ENCODE results near the gene SLC48A1. TPM values are rescaled to one million over a fixed set of nuclear protein-coding genes. Genes with fewer than 3 reads are reported as not detected.

The SLC48A1 gene
- total and polyA plus RNA-seq, 10 of the 15 experiments (the other 5 are each of a cell fraction or from before 2014, with no cell fraction given): 1.1 to 4.9 (median 1.9) TPM

DNA sequence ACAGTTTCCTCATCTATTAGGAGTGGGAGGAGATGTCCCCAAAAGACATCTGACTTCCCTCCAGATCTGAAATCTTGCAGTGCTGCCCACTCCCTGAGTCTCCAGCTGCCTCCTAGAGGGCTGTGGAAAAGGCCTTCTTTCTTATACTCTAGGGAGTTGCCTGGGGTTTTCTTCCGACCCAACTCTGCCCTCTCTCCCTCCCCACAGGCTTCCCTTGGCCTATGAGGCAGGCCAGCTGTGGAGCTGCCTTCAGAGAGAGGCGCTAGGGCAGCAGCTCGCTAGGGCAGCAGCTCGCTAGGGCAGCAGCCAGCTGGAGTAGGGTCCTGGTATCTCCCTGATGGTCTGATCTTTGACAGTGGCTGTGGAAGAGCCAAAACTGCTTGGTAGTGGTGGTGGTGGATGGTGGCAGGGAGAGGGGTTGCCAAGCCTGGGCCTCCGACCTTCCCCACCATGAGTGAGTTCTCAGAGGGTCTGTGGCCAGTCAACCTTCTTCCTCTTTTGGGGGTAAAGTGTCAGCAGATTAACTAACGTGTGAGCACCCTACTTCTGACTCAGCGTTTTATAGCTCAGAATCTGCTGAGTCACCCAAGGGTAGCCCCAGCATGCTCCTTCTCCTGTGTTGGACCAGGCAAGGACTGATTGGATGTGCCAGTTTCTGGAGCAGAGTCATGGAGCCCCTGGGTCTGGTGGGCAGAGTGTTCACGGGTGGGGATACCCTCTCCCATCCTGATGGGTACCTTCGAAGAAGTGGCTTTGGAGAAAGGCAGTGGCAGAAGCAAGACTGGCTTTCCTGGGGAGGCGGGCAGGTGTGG lies 2.3 kb downstream of the SLC48A1 start:
- POLR2A ChIA-PET: interaction anchor here (0.5 to 2.1 kb wide), 2 partner anchors 15 to 33 kb away, joined by 5 to 6 read pairs; no protein-coding TSS in a partner anchor
- no peaks in the 10 kb centered on the region for H4K20me1 ChIP-seq (ENCODE audit: control insufficient read depth, insufficient read depth)
- ATAC-seq (peak; percentile 10; the same call in 2 of the 3 replicates), DNase-seq (ENCODE audit: low read depth, low spot score) (no peak), FAIRE-seq (no peak)
- H3K79me2 ChIP-seq (ENCODE audit: control insufficient read depth, insufficient read depth, low read length): no peaks in the 10 kb centered on the region
- no peaks in the 10 kb centered on the region for H3K27me3 ChIP-seq (replicated peaks in 1 of 2; ENCODE audit: control insufficient read depth in 2 of 2, insufficient read depth in 2 of 2, low read length in 1 of 2)
- H3K36me3 ChIP-seq (ENCODE audit: control insufficient read depth in 2 of 2, insufficient read depth in 2 of 2, low read length in 1 of 2): no peaks in the 10 kb centered on the region
- TF ChIP-seq BACH1 (IDR thresholded peaks at IDR 0.05; ENCODE audit: borderline replicate concordance): peak; percentile 100
- no peak for TF ChIP-seq POLR2A (IDR thresholded peaks at IDR 0.05; ENCODE audit: low read depth, low read length)
- TF ChIP-seq, protein P1, sequence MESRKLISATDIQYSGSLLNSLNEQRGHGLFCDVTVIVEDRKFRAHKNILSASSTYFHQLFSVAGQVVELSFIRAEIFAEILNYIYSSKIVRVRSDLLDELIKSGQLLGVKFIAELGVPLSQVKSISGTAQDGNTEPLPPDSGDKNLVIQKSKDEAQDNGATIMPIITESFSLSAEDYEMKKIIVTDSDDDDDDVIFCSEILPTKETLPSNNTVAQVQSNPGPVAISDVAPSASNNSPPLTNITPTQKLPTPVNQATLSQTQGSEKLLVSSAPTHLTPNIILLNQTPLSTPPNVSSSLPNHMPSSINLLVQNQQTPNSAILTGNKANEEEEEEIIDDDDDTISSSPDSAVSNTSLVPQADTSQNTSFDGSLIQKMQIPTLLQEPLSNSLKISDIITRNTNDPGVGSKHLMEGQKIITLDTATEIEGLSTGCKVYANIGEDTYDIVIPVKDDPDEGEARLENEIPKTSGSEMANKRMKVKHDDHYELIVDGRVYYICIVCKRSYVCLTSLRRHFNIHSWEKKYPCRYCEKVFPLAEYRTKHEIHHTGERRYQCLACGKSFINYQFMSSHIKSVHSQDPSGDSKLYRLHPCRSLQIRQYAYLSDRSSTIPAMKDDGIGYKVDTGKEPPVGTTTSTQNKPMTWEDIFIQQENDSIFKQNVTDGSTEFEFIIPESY (IDR thresholded peaks at IDR 0.05): peak; percentile 45; the same call in 1 of the 2 replicates
- TF ChIP-seq, protein P2, sequence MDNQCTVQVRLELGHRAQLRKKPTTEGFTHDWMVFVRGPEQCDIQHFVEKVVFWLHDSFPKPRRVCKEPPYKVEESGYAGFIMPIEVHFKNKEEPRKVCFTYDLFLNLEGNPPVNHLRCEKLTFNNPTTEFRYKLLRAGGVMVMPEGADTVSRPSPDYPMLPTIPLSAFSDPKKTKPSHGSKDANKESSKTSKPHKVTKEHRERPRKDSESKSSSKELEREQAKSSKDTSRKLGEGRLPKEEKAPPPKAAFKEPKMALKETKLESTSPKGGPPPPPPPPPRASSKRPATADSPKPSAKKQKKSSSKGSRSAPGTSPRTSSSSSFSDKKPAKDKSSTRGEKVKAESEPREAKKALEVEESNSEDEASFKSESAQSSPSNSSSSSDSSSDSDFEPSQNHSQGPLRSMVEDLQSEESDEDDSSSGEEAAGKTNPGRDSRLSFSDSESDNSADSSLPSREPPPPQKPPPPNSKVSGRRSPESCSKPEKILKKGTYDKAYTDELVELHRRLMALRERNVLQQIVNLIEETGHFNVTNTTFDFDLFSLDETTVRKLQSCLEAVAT (IDR thresholded peaks at IDR 0.05): no peak
- TF ChIP-seq NFYA (IDR thresholded peaks at IDR 0.05; ENCODE audit: borderline replicate concordance, low read depth, low read length): no peak
- TF ChIP-seq YY1 (IDR thresholded peaks at IDR 0.05; ENCODE audit: low read depth, low read length): no peak
- TF ChIP-seq NR2C1 (IDR thresholded peaks at IDR 0.05): no peak
- H3K4me3 ChIP-seq: no peak overlapping the region
- RAD21 ChIA-PET (ENCODE audit: unreplicated experiment): interaction anchor here (0.8 to 9.0 kb wide), 8 partner anchors 8 to 69 kb away, joined by 3 to 120 read pairs (median 14); partner anchors contain the start of genes RAPGEF3 and RPAP3
- H3K4me1 ChIP-seq (ENCODE audit: control insufficient read depth, insufficient read depth, low read length): peaks cover 17% of the 10 kb centered on the region; the same call in 1 of the 2 replicates
- no peaks in the 10 kb centered on the region for H3K9me3 ChIP-seq (replicated peaks; ENCODE audit: control insufficient read depth, insufficient read depth, low read length)
- CTCF ChIA-PET: interaction anchor here (1.0 to 19.3 kb wide), 8 partner anchors 8 to 81 kb away, joined by 3 to 814 read pairs (median 47); partner anchors contain the start of gene RAPGEF3
- no peak overlapping the region for H3K9ac ChIP-seq (ENCODE audit: control insufficient read depth, insufficient read depth, low read length)
- SMC1A ChIA-PET (ENCODE audit: uncharacterized antibody, unreplicated experiment): interaction anchor here (0.9 to 11.3 kb wide), 10 partner anchors 8 to 94 kb away, joined by 3 to 139 read pairs (median 4); no protein-coding TSS in a partner anchor
- BruUV-seq (replicated peaks): no TSS peak
- in situ Hi-C loops (cut with MboI): loop anchor here (5.0 kb wide), 2 partner anchors 63 to 123 kb away; no protein-coding TSS in a partner anchor
- no peak overlapping the region; the same call in 1 of the 2 replicates for H3K4me2 ChIP-seq (ENCODE audit: control insufficient read depth, insufficient read depth)
- H3K27ac ChIP-seq (ENCODE audit: control insufficient read depth, insufficient read depth): no peak overlapping the region; the same call in 1 of the 2 replicates
- H2AFZ ChIP-seq (ENCODE audit: control insufficient read depth, low read depth, low read length): no peak overlapping the region; the same call in 1 of the 2 replicates
- intact Hi-C loops (cut with micrococcal nuclease; ENCODE audit: unreplicated experiment): loop anchor here (5.0 to 10.0 kb wide), 2 partner anchors 62 to 741 kb away; no protein-coding TSS in a partner anchor
- WGBS (ENCODE audit: insufficient coverage, insufficient replicate concordance, low lambda C conversion rate, missing lambda C conversion rate): 61% methylated on average over 10 of the region's 10 CpGs
